Cardiac muscle cell (in vitro differentiated cells and primary cell): ENCODE data around the gene KLC1. TPM values are rescaled to one million over a fixed set of nuclear protein-coding genes. Genes with fewer than 3 reads are reported as not detected.

Source experiments
- DNase-seq, 2 donors: peaks; one replicate each; pipeline versions ENCODE4 v3.0.0 to v3.0.0-alpha.2; 2010 to 2017; ENCODE audit warnings: low read depth in 1 of 2, low spot score in 1 of 2
- H3K27ac ChIP-seq: fragments of 200-600 bp; sonication (generic); 2 replicates; pipeline ENCODE4 v1.5.1; 2016
- H3K27me3 ChIP-seq: fragments of 200-600 bp; sonication (generic); 2 replicates; pipeline ENCODE4 v1.6.0; 2016; ENCODE audit warnings: control low read depth
- H3K36me3 ChIP-seq: fragments of 200-600 bp; sonication (generic); 2 replicates; pipeline ENCODE4 v1.5.1; 2016; ENCODE audit warnings: control low read depth
- H3K4me1 ChIP-seq: fragments of 200-600 bp; sonication (generic); 2 replicates; pipeline ENCODE4 v1.8.1; 2017; ENCODE audit warnings: low read depth, mild to moderate bottlenecking, mixed run types
- H3K4me3 ChIP-seq: fragments of 200-600 bp; sonication (generic); 2 replicates; pipeline ENCODE4 v1.5.1; 2016; ENCODE audit warnings: mild to moderate bottlenecking
- H3K9me3 ChIP-seq: fragments of 200-600 bp; sonication (generic); 2 replicates; pipeline ENCODE4 v1.5.1; 2017; ENCODE audit warnings: low read depth, mild to moderate bottlenecking, control low read depth
- CTCF ChIP-seq: IDR thresholded peaks from 2 replicates; pipeline ENCODE4 v1.5.1; 2012; ENCODE audit warnings: low read depth, mild to moderate bottlenecking, low read length
- polyA plus RNA-seq: library from polyadenylated mRNA; unstranded; fragments of >200 nt; fragmentation: Nextera tagmentation; extraction: Ambion mirVana; gene quantifications from 2 replicates; pipeline ENCODE4 v1.2.1, GENCODE V29; 2016
- total RNA-seq: library from RNA; depleted of rRNA; stranded (reverse); fragments of >200 nt; gene quantifications from 2 replicates; pipeline ENCODE4 v1.2.3, GENCODE V29; 2016

The KLC1 gene
- total and polyA plus RNA-seq, 2 experiments from 2014 or later = 167 to 365 TPM

GRCh38 chr14:103684471-103684870, 55.5 kb downstream of the KLC1 start:
- Histone ChIP-seq H3K4me1 (no peaks in the 10 kb centered on the region), H3K4me3 (no peak overlapping the region), H3K9me3 (no peaks in the 10 kb centered on the region), H3K27ac (no peak overlapping the region), H3K36me3 (peaks cover 28% of the 10 kb centered on the region), H3K27me3 (no peaks in the 10 kb centered on the region)
- TF ChIP-seq CTCF = no peak
- no peak for DNase-seq

- TF ChIP-seq CTCF = no peak
- no peaks in the 10 kb centered on the region for H3K9me3 ChIP-seq
- peaks cover 24% of the 10 kb centered on the region for H3K36me3 ChIP-seq
- no peaks in the 10 kb centered on the region for H3K4me1 ChIP-seq
- H3K27me3 ChIP-seq = no peaks in the 10 kb centered on the region
- no peak overlapping the region for H3K4me3 ChIP-seq
- H3K27ac ChIP-seq = no peak overlapping the region
- DNase-seq = no peak
Measured at GRCh38 chr14:103684871-103685270, 55.9 kb downstream of the KLC1 start.

DNA sequence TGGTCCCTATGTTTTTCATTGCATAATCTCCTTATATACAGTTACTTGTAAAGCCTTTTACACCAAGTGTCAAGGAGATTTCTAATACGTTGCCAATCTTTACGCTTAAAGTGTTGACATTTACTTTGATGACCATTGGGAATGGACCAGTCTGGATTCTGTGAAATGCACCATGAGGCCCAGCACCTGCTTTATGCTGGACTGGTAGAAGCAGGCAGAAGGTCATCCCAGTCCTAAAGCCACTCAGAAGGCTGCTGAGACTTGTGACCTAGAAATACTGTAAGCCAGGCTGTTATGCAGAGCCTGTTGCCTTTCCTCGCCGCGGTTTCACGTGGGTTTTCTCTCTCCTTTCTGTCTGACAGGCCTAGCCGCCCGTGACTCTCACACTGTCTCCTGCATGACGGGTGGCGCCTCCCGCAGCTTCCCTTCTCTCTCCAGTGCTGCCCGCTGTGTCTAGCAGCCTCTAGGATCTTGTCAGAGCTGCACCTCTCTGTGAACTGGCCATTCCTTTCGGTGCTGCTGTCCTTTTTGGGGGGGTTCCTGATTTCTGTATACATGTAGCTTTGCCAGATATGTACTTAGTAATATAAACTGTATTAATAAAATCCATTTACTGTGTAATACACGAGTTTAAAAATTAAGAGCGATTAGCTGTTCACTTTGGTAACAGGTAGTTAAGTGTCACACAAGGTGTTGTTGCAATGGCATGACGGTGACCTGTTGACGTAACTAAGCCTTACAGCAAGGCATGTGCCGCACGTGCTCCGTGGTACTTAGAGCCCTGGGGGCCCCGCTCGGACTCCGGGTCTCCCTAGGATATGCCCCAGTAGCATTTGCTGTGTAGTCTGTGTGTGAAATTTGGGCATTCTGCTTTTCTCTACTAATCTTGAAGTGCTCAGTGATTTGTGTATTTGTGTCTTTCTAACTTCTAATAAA, 56.5 kb downstream of the KLC1 start:
- H3K27me3 ChIP-seq = no peaks in the 10 kb centered on the region
- no peak for TF ChIP-seq CTCF
- DNase-seq = no peak
- no peaks in the 10 kb centered on the region for H3K9me3 ChIP-seq
- no peaks in the 10 kb centered on the region for H3K4me1 ChIP-seq
- peaks cover 22% of the 10 kb centered on the region for H3K36me3 ChIP-seq
- no peak overlapping the region for H3K27ac ChIP-seq
- H3K4me3 ChIP-seq = no peak overlapping the region

DNA sequence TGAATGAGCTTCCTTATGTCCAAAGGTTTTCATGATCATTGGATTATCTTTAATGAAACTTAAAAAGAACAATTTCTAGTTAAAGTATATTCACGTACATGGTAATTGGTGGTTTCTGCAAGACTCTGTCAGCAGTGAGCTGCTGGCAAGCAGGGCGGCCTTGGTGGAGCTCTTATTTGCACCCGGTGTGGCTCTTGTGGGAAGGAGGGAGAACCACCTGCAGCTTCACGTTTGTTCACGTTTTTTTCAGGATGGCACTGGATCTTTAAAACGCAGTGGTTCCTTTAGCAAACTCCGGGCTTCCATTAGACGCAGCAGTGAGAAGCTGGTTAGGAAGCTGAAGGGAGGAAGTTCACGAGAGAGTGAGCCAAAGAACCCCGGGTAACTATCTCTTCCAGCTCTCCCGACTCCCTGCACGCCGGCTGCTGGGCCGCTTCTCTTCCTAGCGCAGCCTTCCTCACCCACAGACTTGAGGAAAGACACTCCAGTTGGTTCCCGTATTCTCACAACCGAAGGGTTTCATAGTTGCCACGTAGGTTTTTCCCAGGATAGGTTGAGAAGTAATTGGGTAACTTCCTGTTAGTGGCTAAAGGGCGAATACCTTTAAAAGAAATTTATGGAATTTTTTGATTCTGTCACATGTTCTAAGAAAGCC, 57.9 kb downstream of the KLC1 start:
- H3K27me3 ChIP-seq = no peaks in the 10 kb centered on the region
- no peak overlapping the region for H3K4me3 ChIP-seq
- H3K27ac ChIP-seq = no peak overlapping the region
- H3K9me3 ChIP-seq = no peaks in the 10 kb centered on the region
- H3K4me1 ChIP-seq = no peaks in the 10 kb centered on the region
- H3K36me3 ChIP-seq = peaks cover 19% of the 10 kb centered on the region
- peak in 1 of 2 donors; percentile 81 for DNase-seq
- no peak for TF ChIP-seq CTCF

GRCh38 chr14:103687712-103688111, 58.7 kb downstream of the KLC1 start:
- H3K27me3 ChIP-seq = no peaks in the 10 kb centered on the region
- H3K9me3 ChIP-seq = no peaks in the 10 kb centered on the region
- H3K27ac ChIP-seq = no peak overlapping the region
- no peak for DNase-seq
- no peak overlapping the region for H3K4me3 ChIP-seq
- peaks cover 18% of the 10 kb centered on the region for H3K36me3 ChIP-seq
- TF ChIP-seq CTCF = no peak
- H3K4me1 ChIP-seq = no peaks in the 10 kb centered on the region
